ENCODE data around the gene SVIL.
A peak's percentile ranks its signal among the peaks of the same experiment; 100 is the strongest.

SVIL gene

DNA sequence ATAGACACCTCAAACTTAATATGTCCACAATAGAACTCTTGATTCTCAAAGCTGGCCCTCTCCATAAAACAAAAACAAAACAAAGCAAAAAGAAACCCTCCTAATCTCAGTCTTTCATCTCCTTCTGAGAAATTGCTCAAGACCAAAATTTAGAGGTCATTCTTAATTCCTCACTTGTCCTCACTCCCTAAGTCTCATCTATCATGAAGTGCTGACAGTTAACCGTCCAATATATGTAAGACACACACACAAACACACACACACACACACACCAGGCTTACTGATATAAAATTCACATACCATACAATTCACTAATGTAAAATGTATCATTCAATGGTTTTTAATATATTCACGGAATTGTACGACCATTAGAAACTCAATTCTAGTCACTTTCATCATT, 17.0 kb upstream of the SVIL start:
- no peak for DNase-seq (ENCODE audit: extremely low spot score, insufficient read length, low read depth)
- no peak for FAIRE-seq

DNA sequence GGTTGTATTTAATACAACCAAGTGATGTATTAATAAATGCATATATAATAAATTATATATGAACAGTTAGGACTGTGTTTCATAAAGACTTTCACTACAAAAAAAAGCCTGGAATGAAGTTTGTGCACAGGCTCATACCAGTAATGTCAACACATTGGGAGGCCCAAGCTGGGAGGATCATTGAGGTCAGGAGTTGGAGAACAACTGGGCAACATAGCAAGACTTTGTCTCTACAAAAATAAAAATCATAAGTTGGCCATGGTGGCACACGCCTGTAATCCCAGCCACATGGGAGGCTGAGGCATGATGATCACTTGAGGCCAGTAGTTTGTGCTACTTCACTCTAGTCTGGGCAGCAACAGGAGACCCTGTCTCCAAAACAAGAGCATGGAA, 15.8 kb upstream of the SVIL start:
- FAIRE-seq (no peak), DNase-seq (ENCODE audit: extremely low spot score, insufficient read length, low read depth) (no peak)

DNA sequence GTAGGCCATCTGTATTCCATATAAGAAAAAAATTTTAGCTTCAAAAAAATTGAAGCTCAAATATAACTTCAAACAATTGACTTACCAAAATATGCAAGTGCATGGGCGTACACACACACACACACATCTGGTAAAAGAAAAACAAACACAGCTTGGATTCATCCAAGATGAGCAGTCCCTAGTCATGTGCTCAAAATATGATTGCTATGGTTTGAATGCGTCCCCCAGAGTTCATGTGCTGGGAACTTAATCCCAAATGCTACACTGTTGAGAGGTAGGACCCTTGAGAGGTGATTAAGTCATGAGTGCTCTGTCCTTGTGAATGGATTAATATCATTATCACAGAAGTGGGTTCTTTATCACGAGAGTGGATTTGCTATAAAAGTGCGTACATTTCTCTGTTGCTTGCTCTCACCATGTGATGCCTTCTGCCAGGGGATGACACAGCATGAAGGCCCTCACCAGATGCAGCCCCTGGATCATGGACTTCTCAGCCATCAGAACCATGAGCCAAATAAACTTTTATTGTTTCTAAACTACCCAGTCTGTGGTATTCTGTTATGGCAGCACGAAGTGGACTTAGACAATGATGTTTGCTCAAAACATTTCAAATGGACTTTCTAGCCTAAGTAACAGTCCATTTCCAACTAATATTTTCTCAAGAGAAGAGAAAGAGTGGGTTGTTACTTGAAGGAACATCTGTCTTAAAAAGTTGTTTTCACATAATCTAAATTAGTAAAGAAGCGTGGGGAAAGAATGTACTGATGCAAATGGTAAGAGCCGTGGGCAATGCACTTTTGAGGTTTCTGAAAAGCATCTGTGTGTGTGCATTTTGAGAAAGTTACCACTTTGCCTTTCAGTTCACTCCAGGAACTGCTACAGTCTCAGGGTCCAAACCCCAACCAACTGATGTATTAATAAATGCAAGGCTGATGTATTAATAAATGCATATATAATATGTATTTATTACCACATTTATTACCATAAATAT, 15.1 kb upstream of the SVIL start:
- FAIRE-seq (no peak), DNase-seq (ENCODE audit: extremely low spot score, insufficient read length, low read depth) (no peak)

DNA sequence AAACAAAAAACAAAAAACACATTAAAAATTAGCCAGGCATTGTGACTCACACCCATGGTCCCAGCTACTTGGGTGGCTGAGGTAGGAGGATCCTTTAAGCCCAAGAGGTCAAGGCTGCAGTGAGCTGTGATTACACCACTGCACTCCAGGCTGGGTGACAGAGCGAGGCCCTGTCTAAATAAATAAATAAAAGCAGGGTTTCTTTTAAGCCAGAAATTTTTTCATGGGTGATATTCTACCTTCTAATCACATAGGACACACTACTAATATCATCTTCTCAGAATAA, 14.2 kb upstream of the SVIL start:
- DNase-seq (ENCODE audit: extremely low spot score, insufficient read length, low read depth) (no peak), FAIRE-seq (no peak)

DNA sequence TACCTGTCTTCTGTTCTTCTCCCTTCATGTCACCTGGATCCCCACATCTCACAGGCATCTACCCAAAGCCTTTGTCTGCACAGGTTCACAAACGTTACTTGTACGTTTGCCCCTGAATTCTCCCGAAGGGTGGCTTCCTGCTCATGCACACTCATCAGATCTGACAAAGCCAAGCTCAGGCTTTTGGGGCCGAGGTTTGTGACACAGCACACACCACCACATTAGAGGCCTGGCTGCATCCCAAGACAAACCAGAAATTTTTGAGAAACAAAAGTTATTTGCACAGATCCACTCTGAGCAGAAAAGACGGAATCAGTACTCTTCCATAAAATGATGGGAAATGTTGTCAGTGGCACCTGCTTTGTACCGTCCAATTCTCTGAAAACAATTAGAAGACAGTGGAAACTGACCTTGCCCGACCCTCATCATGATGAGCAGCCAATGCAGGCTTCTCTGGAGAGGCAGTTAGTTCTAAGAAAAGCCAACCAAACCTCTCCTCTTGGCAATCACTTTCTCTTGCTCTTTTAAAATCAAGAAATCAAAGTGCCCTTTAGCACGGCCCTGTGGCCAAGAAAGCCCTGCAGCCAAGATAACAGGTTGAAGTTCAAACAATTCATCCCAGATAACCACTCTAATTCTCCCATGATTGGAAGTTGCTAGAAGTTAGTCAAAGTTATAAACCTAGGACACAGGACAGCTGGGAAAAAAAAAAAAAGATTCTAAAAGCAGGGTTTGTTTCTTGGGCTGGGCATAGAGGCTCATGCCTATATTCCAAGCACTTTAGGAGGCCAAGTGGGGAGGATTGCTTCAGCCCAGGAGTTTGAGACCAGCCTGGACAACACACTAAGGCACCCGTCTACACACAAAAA, 13.6 kb upstream of the SVIL start:
- no peak for DNase-seq (ENCODE audit: extremely low spot score, insufficient read length, low read depth)
- FAIRE-seq, result no peak

DNA sequence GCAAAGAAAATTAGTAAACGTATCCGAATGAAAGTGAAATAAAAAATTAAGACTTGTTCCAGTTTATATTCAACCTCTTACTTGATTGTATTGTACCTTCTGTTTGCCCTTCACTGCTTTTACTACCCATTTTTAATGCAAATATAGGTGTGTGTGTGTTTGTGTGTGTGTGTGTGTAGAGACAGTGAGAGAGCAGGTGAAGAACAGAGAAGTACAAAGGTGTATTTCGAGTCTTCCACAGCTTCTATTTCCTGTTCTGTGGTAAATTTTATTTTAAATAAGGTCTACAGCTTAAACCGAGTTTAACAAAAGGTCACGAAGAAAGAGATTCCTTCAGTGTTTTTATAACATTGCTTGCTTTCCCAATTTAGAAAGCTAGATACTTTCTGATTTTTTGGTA, 12.7 kb upstream of the SVIL start:
- DNase-seq (ENCODE audit: extremely low spot score, insufficient read length, low read depth), result no peak
- FAIRE-seq, result no peak

DNA sequence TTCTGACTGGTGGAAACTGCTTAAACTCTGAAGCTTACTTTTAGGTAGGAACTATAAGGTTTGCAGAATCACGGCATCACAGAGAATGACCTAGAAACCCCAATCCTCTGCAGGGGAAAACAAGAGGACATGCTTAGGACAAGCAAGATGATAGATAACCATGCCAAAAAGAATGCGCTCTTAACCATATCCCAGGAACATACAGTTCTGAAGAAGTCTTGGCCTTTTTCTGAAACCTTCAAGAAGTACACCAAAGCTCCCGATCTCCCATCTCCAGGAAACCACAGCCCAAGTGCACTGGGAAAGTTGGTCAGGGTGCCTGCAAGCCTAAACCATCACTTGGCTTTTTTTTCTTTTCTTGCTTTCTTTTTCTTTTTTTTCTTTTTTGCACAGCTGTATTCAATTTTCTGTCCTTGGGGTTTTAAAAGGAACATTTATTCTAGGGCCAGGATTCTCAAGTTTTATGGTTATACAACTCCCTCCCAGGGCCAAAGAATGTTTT, 12.2 kb upstream of the SVIL start:
- FAIRE-seq (no peak), DNase-seq (ENCODE audit: extremely low spot score, insufficient read length, low read depth) (no peak)

DNA sequence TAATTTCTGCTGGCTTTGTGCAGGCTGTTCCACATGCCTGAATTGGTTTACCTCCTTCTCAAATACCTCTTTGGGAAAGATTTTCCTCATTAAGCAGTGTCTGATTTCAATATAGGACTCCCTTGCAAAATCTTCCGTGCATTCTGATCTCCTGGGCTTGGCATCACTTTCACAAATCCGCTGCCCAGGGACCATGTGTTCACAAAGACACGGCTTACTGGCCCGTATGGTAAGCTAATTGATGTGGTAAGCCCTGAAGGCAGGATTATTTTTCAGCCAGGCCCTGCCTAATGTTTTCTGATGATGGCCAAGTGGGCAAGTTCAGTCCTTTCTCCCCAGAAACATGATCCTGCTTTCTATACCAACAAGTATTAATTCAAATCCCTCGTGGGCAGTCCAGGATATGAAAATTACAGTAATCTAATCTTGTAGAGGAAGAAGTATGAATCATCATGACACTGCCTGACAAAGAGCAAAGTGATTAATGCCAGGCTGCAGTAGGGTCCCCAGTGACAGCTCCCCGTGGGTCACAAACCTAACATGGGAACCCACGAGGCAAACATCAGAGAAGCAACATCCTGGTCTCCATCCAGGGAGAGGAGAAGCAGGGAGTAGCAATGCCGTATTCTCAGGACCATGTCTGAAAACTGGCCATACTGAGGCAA, 11.6 kb upstream of the SVIL start:
- DNase-seq (ENCODE audit: extremely low spot score, insufficient read length, low read depth) (no peak), FAIRE-seq (no peak)

DNA sequence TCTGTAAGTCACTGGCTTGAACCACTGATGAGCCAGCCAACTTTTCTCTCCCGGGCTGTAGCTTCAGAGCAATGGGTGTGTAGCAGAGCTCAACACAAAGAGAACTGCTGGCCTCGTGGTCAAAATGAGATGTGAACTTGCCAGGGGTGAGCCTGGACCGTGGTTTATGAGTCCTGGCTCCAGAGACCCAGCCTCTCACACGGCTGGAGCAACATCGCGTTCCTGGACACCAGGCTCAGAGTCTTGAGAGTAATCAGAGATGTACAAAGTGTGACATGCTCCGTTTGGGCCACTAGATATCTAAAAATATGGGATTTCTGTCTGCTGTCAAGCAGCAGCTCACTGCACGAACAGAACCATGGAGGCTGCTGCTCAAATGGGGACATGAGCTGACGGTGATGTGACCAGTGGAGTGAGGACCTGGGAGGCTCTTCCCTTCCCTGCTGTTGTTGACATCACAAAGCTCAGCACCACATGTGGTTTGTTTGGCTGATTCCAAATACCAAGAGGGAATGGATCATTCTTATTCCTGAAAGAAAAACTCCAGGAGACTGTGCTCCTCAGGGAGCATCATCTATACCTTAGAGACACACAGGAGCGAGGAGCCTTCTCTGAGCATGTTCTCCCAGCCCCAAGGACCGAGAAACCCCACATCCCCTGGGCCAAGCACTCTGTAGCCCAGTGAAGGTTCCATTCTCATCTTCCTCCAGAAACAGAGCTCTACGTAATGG, 9.2 kb upstream of the SVIL start:
- FAIRE-seq (no peak), DNase-seq (ENCODE audit: extremely low spot score, insufficient read length, low read depth) (no peak)

DNA sequence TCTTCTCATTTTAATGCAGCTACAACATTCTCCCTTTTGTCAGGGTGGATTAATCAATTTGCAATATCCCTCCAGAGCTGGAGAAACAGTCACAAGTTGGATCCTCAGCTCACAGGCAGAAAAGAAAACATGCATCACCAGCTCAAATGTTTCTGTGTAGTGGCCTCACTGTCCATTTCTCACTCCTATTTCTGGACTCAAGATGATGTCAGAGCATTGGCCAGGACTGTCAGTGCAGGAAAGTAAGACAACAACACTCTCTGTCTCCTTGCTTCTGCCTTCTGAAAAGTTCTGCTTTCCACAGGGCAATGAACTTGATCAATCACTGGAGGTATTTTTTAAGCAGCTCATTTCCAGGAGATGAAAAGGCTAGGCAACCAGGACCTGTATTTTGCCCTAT, 8.2 kb upstream of the SVIL start:
- FAIRE-seq (no peak), DNase-seq (ENCODE audit: extremely low spot score, insufficient read length, low read depth) (no peak)

DNA sequence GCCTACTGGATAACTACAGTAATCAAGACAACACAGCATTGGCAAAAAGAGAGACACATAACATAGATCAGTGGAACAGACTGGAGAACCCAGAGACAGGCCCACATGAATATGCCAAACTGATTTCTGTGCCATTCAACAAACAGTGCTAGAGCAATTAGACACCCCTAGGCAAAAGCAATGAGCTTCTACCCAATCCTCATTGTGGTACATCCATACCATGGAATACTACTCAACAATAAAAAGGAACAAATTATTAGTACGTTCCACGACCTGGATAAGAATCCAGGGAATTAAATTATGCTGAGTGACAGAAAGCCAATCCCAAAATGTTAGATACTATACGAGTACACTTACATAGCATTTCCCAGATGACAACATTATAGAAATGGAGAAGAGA, 2.8 kb upstream of the SVIL start:
- FAIRE-seq (no peak), DNase-seq (ENCODE audit: extremely low spot score, insufficient read length, low read depth) (no peak)

DNA sequence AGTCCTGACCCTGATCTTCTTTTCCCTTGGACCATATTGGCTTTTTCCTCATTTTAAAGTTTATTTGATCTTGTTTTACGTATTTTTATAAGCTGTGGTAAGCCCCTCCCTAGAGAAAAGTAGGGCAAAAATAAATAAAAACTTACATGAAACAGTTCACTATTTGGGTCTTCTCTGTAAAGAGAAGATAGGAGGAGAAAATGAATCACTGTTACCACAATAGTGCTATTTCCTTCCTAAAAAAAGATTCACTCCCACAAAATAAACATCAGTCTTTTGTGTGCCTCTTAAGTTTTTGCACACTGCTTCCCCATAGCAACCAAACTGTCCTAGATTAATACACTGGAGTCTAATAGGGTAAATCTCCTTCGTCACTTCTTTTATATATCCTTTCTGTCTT, 1.4 kb upstream of the SVIL start:
- FAIRE-seq (no peak), DNase-seq (ENCODE audit: extremely low spot score, insufficient read length, low read depth) (no peak)

DNA sequence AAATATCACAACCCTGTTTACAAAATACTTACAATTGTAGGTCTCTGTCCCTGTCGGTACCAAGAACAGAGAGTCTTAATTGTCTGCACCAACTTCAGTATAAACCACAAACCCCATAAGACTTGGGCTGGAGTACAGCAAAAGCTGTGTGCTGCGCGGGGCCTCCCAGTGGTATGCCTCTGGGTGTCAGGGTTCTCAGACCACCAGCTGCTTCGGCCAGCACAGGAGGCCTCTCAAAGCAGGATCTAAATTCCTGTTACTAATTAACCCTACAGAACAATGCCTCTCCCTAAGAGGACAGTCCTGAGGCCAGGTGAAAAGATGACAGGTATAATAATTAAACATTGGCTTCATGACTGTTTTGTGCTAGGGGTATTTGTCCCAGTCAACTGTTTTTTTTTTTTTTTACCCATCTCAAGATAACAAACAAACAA, 957 bp upstream of the SVIL start:
- FAIRE-seq (peak; percentile 78), DNase-seq (ENCODE audit: extremely low spot score, insufficient read length, low read depth) (no peak)

DNA sequence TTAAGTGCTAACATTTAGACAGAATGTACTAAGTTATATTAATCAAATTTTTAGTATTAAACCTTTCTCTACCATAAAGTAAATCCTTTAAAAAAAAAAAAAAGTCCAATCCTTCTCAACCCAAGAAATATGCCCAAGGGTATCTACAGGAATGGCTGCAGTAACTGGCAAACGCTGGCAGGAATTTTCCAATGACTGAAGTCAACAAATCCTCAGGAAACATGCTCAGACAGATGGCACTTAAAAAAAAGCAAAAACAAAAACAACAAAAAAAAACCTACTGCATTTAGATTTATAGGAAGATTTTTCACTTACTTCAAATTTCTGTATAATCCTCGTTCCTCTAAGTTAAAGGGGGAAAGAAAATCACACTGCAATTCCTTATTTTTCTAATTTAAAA, 666 bp downstream of the SVIL start:
- DNase-seq (ENCODE audit: extremely low spot score, insufficient read length, low read depth) (no peak), FAIRE-seq (no peak)

DNA sequence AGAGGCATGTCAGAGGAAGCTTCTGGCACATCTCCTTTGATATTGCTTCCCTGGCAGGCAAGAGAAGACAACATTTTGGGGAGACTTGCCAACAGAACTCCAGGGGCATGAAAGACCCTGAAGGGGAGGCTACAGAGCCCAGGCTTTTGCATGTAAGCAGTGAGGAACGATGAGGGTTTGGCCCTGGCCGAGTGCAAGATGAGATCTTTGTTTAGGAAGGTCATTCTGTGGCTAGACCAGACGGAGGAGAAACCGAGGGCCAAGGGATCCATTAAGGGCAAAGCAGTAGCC, 3.8 kb downstream of the SVIL start:
- FAIRE-seq (no peak), DNase-seq (ENCODE audit: extremely low spot score, insufficient read length, low read depth) (no peak)

DNA sequence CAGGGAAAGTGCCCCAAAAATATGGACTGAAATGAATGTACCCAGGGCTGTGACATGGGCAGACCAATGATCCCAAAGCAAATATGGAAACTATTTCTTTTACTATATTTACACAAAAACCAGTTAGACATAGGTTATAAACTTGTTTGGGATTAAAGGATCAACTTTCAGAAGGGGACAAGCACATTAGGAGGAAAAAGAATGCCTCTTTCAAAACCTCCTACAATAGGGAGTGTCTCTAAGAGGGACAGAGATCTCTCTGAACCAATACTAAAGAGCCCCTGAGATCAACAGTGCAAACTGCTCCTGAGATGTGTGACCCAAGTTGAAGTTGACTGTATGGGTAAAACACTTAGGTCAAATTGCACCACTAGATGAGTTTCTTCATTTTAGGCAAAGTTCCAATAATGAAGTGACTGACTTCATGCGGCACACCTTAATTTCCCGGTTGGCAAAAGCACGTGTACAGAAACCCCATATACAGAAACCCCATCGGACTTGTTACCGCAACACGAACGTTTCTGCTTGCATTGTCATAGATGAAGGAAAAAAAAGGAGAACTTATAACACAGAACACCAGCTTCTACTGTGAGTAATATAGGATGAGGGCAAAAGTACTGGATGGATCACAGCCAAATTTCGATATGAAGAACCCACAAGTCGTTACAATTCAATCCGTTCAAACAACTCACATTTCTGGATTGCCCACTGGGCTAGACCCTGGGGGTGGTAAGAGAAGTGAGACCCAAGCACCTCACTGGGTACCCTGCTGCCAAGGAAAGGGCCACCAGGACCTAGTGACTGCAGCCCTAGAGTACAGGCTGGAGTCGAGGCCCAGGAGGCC, 4.3 kb downstream of the SVIL start:
- FAIRE-seq (no peak), DNase-seq (ENCODE audit: extremely low spot score, insufficient read length, low read depth) (no peak)

DNA sequence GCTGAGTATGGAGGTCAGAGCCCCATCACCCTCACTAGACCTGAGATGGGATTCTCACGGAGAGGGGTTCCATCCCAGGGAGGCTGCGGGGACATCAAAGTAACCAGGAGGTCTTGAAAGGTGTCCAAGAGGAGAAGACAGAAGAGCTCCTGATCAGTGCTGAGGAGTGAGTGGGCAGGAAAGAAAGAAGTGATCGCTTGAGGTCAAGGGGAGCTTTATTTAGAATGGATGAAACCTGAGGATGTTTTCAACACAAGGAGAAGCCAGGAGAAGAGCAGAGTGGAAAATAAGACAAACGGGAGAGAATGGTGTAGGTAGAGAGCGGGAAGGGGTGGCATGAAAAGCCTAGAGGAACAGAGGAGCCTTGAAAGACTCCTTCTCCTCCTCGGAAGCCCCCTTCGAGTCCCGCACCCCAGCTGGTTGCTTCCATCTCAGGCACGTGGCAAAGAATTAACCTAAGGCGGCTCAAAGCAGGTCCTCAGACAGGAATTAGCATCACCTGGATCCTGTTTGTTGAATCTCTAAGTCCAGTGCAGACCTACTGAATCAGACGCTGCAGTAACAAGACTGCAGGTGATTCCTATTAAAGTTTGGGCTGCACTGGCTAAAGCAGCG, 5.8 kb downstream of the SVIL start:
- FAIRE-seq (no peak), DNase-seq (ENCODE audit: extremely low spot score, insufficient read length, low read depth) (no peak)

DNA sequence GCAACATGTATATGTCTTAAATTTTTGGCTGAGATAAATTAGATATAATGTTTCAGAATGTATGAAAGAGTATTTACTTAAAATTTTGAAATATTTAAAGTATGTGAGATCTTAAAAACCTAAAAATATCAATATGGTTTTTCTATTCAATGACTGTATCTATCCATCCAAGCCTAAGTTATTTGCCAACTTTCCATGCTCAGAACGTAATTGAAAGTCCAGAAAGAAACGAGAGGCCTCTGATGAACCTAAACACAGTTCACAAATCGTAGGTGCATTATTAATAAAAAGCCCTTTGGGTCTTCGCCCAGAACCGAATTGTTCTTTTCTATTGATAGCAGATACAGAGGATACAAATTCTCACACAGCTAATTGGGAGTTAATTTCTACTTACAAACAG, 6.5 kb downstream of the SVIL start:
- no peak for FAIRE-seq
- DNase-seq (ENCODE audit: extremely low spot score, insufficient read length, low read depth), result no peak
